ENCODE measurements around the gene ATP11A.

ATP11A gene

GRCh38 chr13:112744168-112745021, 54.6 kb downstream of the ATP11A start:
- no peak for DNase-seq

GRCh38 chr13:112746044-112746443, 56.2 kb downstream of the ATP11A start:
- DNase-seq: no peak

- no peak for DNase-seq
Measured at GRCh38 chr13:112747256-112747655, 57.4 kb downstream of the ATP11A start.

- no peak for DNase-seq
Measured at GRCh38 chr13:112748947-112749735, 59.3 kb downstream of the ATP11A start.

GRCh38 chr13:112750570-112750969, 60.7 kb downstream of the ATP11A start:
- no peak for DNase-seq

- no peak for DNase-seq
Measured at GRCh38 chr13:112751617-112752016, 61.8 kb downstream of the ATP11A start.

- DNase-seq: no peak
Measured at GRCh38 chr13:112752211-112752610, 62.4 kb downstream of the ATP11A start.

- peak; percentile 12 for DNase-seq
Measured at GRCh38 chr13:112752711-112753541, 63.1 kb downstream of the ATP11A start.

- DNase-seq: no peak
Measured at GRCh38 chr13:112753833-112754232, 64.0 kb downstream of the ATP11A start.

GRCh38 chr13:112754281-112755025, 64.6 kb downstream of the ATP11A start:
- DNase-seq: no peak

- DNase-seq: no peak
Measured at GRCh38 chr13:112755331-112755730, 65.5 kb downstream of the ATP11A start.

- DNase-seq: no peak
Measured at GRCh38 chr13:112756081-112756480, 66.2 kb downstream of the ATP11A start.

- DNase-seq: no peak
Measured at GRCh38 chr13:112756511-112756966, 66.7 kb downstream of the ATP11A start.

GRCh38 chr13:112756967-112757758, 67.3 kb downstream of the ATP11A start:
- no peak for DNase-seq

GRCh38 chr13:112757759-112758086, 67.9 kb downstream of the ATP11A start:
- no peak for DNase-seq

- no peak for DNase-seq
Measured at GRCh38 chr13:112759053-112759452, 69.2 kb downstream of the ATP11A start.

GRCh38 chr13:112759827-112760226, 70.0 kb downstream of the ATP11A start:
- no peak for DNase-seq

GRCh38 chr13:112760435-112760834, 70.6 kb downstream of the ATP11A start:
- DNase-seq: no peak

GRCh38 chr13:112760931-112761330, 71.1 kb downstream of the ATP11A start:
- no peak for DNase-seq

- no peak for DNase-seq
Measured at GRCh38 chr13:112761701-112762689, 72.2 kb downstream of the ATP11A start.

Measured in CD4-positive, alpha-beta T cell treated with Interleukin-17A for 1 hour (primary cell).